H9 (cell line): Measurements from ENCODE around the gene FST. TPM values are rescaled to one million over a fixed set of nuclear protein-coding genes. Genes with fewer than 3 reads are reported as not detected.

Experiments
- DNase-seq: peaks from one replicate; pipeline ENCODE4 v3.0.0-alpha.2; 2017
- H2AFZ ChIP-seq: one replicate; pipeline ENCODE4 v1.6.1; 2013; ENCODE audit warnings: mild to moderate bottlenecking, low read length, control low read depth, moderate library complexity
- H2AK5ac ChIP-seq: 2 replicates; pipeline ENCODE4 v1.6.1; 2013; ENCODE audit warnings: low read length, control low read depth, mixed read lengths; ENCODE audit not compliant: insufficient read length
- H2BK120ac ChIP-seq: one replicate; pipeline ENCODE4 v1.6.1; 2013; ENCODE audit warnings: low read depth, mild to moderate bottlenecking, low read length, control low read depth, inconsistent platforms; ENCODE audit not compliant: poor library complexity, severe bottlenecking
- H2BK12ac ChIP-seq: 2 replicates; pipeline ENCODE4 v1.6.1; 2013; ENCODE audit warnings: low read length, control low read depth, mixed read lengths, low read depth; ENCODE audit not compliant: insufficient read length
- H2BK15ac ChIP-seq: 2 replicates; pipeline ENCODE4 v1.6.1; 2013; ENCODE audit warnings: low read depth, low read length, control low read depth
- H2BK20ac ChIP-seq: one replicate; pipeline ENCODE4 v1.6.1; 2013; ENCODE audit warnings: low read depth, mild to moderate bottlenecking, low read length, control low read depth, inconsistent platforms; ENCODE audit not compliant: poor library complexity, severe bottlenecking
- H2BK5ac ChIP-seq: 2 replicates; pipeline ENCODE4 v1.6.1; 2013; ENCODE audit warnings: low read length, control low read depth, mixed read lengths; ENCODE audit not compliant: insufficient read length
- H3K14ac ChIP-seq: 2 replicates; pipeline ENCODE4 v1.6.1; 2013; ENCODE audit warnings: low read length, control low read depth; ENCODE audit not compliant: insufficient read depth
- H3K18ac ChIP-seq: 2 replicates; pipeline ENCODE4 v1.6.1; 2013; ENCODE audit warnings: low read depth, mild to moderate bottlenecking, mixed read lengths, low read length, control low read depth; ENCODE audit not compliant: insufficient read length
- H3K23ac ChIP-seq: 2 replicates; pipeline ENCODE4 v1.6.1; 2013; ENCODE audit warnings: low read length, control low read depth, mixed read lengths, low read depth; ENCODE audit not compliant: insufficient read length
- H3K23me2 ChIP-seq: 2 replicates; pipeline ENCODE4 v1.6.1; 2013; ENCODE audit warnings: low read depth, mild to moderate bottlenecking, mixed read lengths, low read length, control low read depth; ENCODE audit not compliant: insufficient read length, poor library complexity, severe bottlenecking
- H3K27ac ChIP-seq: 2 replicates; pipeline ENCODE4 v1.5.1; 2013; ENCODE audit warnings: low read length, control low read depth, mixed read lengths, low read depth; ENCODE audit not compliant: insufficient read length
- H3K27me3 ChIP-seq: 2 replicates; pipeline ENCODE4 v1.6.1; 2013; ENCODE audit warnings: low read length, control low read depth, inconsistent platforms; ENCODE audit not compliant: insufficient read depth
- H3K4ac ChIP-seq: 2 replicates; pipeline ENCODE4 v1.6.1; 2013; ENCODE audit warnings: low read depth, mild to moderate bottlenecking, control low read depth, inconsistent platforms, low read length, moderate library complexity
- H3K4me1 ChIP-seq: 2 replicates; pipeline ENCODE4 v1.6.1; 2013; ENCODE audit warnings: low read length, control low read depth, inconsistent platforms; ENCODE audit not compliant: insufficient read depth
- H3K4me2 ChIP-seq: 2 replicates; pipeline ENCODE4 v1.6.1; 2013; ENCODE audit warnings: low read length, control low read depth, mixed read lengths; ENCODE audit not compliant: insufficient read length, insufficient read depth
- H3K56ac ChIP-seq: 2 replicates; pipeline ENCODE4 v1.6.1; 2013; ENCODE audit warnings: low read depth, mild to moderate bottlenecking, mixed read lengths, low read length, control low read depth; ENCODE audit not compliant: insufficient read length
- H3K79me1 ChIP-seq: 2 replicates; pipeline ENCODE4 v1.6.1; 2013; ENCODE audit warnings: low read depth, mild to moderate bottlenecking, moderate library complexity, low read length, control low read depth, inconsistent platforms; ENCODE audit not compliant: insufficient read depth, poor library complexity, severe bottlenecking
- H3K79me2 ChIP-seq: 2 replicates; pipeline ENCODE4 v1.6.1; 2013; ENCODE audit warnings: low read length, control low read depth, inconsistent platforms; ENCODE audit not compliant: insufficient read depth
- H3K9ac ChIP-seq: 2 replicates; pipeline ENCODE4 v1.6.1; 2013; ENCODE audit warnings: low read length, control low read depth, mixed read lengths; ENCODE audit not compliant: insufficient read length; ENCODE audit errors: extremely low read depth
- H3K9me3 ChIP-seq: one replicate; pipeline ENCODE4 v1.6.1; 2013; ENCODE audit warnings: low read depth, low read length, inconsistent platforms; ENCODE audit not compliant: control insufficient read depth
- H3T11ph ChIP-seq: one replicate; pipeline ENCODE4 v1.6.1; 2013; ENCODE audit warnings: mild to moderate bottlenecking, low read length, control low read depth, inconsistent platforms
- H4K20me1 ChIP-seq: one replicate; pipeline ENCODE4 v1.6.1; 2013; ENCODE audit not compliant: control insufficient read depth, insufficient read length, insufficient read depth
- H4K5ac ChIP-seq: 2 replicates; pipeline ENCODE4 v1.6.1; 2013; ENCODE audit warnings: low read depth, mild to moderate bottlenecking, mixed read lengths, low read length, control low read depth; ENCODE audit not compliant: insufficient read length
- H4K8ac ChIP-seq: replicated peaks from 2 replicates; pipeline ENCODE4 v1.6.1; 2013; ENCODE audit warnings: low read length, control low read depth, mixed read lengths, low read depth; ENCODE audit not compliant: insufficient read length
- H4K91ac ChIP-seq: 2 replicates; pipeline ENCODE4 v1.6.1; 2013; ENCODE audit warnings: low read depth, mild to moderate bottlenecking, moderate library complexity, mixed read lengths, low read length, control low read depth; ENCODE audit not compliant: insufficient read length
- H3K27ac Mint-ChIP-seq, 3 experiments: 2 replicates in 2 of 3; 3 replicates in 1 of 3; pipeline ENCODE4 v1.8.0; 2020 to 2021; ENCODE audit warnings: mixed read lengths in 3 of 3, mild to moderate bottlenecking in 1 of 3, moderate library complexity in 1 of 3
- H3K27me3 Mint-ChIP-seq: 2 replicates; pipeline ENCODE4 v1.8.0; 2021; ENCODE audit warnings: low read depth, mild to moderate bottlenecking, moderate library complexity, mixed read lengths
- H3K36me3 Mint-ChIP-seq, 3 experiments: 2 replicates in 2 of 3; 3 replicates in 1 of 3; pipeline ENCODE4 v1.8.0; 2020 to 2021; ENCODE audit warnings: low read depth in 3 of 3, mixed read lengths in 3 of 3; ENCODE audit not compliant: insufficient read depth in 1 of 3
- H3K4me1 Mint-ChIP-seq, 2 experiments: 2 replicates each; pipeline ENCODE4 v1.8.0; 2020; ENCODE audit warnings: mixed read lengths in 2 of 2
- H3K4me3 Mint-ChIP-seq, 2 experiments: 2 replicates in 1 of 2; 3 replicates in 1 of 2; pipeline ENCODE4 v1.8.0; 2020 to 2021; ENCODE audit warnings: mild to moderate bottlenecking in 2 of 2, mixed read lengths in 2 of 2, moderate library complexity in 1 of 2
- H3K9me3 Mint-ChIP-seq, 2 experiments: 2 replicates in 1 of 2; 3 replicates in 1 of 2; pipeline ENCODE4 v1.8.0; 2020; ENCODE audit warnings: mild to moderate bottlenecking in 2 of 2, mixed read lengths in 2 of 2, moderate library complexity in 1 of 2
- CTCF ChIP-seq: fragments of 200-600 bp; sonication (generic); conservative IDR thresholded peaks from 3 replicates; pipeline ENCODE4 v1.8.0; 2021; ENCODE audit warnings: antibody characterized with exemption, mild to moderate bottlenecking
- WGBS: extraction: QIAGEN DNeasy Blood & Tissue Kit; methylation state at CpG from one replicate; pipeline ENCODE4 v1.1.7; 2013; ENCODE audit warnings: missing lambda C conversion rate, low lambda C conversion rate, mixed read lengths; ENCODE audit not compliant: insufficient read length; ENCODE audit errors: extremely low coverage; 5-methylcytosine and 5-hydroxymethylcytosine counted together
- total RNA-seq: library from RNA; stranded (reverse); gene quantifications from 2 replicates; pipeline ENCODE4 v1.2.1, GENCODE V29; 2021

FST gene
- total RNA-seq, 1 experiment from 2014 or later = 111 TPM

- Histone ChIP-seq H2BK12ac (no peak overlapping the region), H2BK20ac (no peak overlapping the region), H3K79me2 (no peaks in the 10 kb centered on the region), H2BK5ac (no peak overlapping the region), H3K79me1 (no peaks in the 10 kb centered on the region), H2BK120ac (no peak overlapping the region), H3K14ac (no peak overlapping the region), H4K5ac (no peak overlapping the region), H4K20me1 (no peaks in the 10 kb centered on the region), H3K4ac (no peak overlapping the region), H3K9me3 (no peaks in the 10 kb centered on the region), H3K18ac (no peak overlapping the region), H3K23me2 (no peaks in the 10 kb centered on the region), H3K4me2 (no peak overlapping the region), H3K9ac (no peak overlapping the region), H2BK15ac (no peak overlapping the region), H3K4me1 (no peaks in the 10 kb centered on the region), H3T11ph (no peak overlapping the region), H3K56ac (no peak overlapping the region), H2AFZ (no peak overlapping the region), H3K27me3 (no peaks in the 10 kb centered on the region), H4K8ac (no peak overlapping the region), H4K91ac (no peak overlapping the region), H3K27ac (no peak overlapping the region), H3K23ac (no peak overlapping the region), H2AK5ac (no peak overlapping the region)
- no peak overlapping the region for H3K4me3 Mint-ChIP-seq
- no peak for DNase-seq
- H3K27me3 Mint-ChIP-seq = no peaks in the 10 kb centered on the region
- H3K36me3 Mint-ChIP-seq = no peaks in the 10 kb centered on the region
- no peak overlapping the region for H3K27ac Mint-ChIP-seq
- H3K9me3 Mint-ChIP-seq = no peaks in the 10 kb centered on the region
- H3K4me1 Mint-ChIP-seq = peaks cover 0 to 6% of the 10 kb centered on the region in 2 experiments; a peak in 1 of 4 replicates
- no CpG with 5 or more reads among the region's 1 CpG for WGBS
- no peak for TF ChIP-seq CTCF
These were observed 37.5 kb upstream of the FST start for GRCh38 chr5:53442961-53443360.
